ENCODE data around the gene AMZ2. TPM values are rescaled to one million over a fixed set of nuclear protein-coding genes. Genes with fewer than 3 reads are reported as not detected.

AMZ2 gene
- total RNA-seq, 1 donor from 2014 or later = 58.3 TPM

DNA sequence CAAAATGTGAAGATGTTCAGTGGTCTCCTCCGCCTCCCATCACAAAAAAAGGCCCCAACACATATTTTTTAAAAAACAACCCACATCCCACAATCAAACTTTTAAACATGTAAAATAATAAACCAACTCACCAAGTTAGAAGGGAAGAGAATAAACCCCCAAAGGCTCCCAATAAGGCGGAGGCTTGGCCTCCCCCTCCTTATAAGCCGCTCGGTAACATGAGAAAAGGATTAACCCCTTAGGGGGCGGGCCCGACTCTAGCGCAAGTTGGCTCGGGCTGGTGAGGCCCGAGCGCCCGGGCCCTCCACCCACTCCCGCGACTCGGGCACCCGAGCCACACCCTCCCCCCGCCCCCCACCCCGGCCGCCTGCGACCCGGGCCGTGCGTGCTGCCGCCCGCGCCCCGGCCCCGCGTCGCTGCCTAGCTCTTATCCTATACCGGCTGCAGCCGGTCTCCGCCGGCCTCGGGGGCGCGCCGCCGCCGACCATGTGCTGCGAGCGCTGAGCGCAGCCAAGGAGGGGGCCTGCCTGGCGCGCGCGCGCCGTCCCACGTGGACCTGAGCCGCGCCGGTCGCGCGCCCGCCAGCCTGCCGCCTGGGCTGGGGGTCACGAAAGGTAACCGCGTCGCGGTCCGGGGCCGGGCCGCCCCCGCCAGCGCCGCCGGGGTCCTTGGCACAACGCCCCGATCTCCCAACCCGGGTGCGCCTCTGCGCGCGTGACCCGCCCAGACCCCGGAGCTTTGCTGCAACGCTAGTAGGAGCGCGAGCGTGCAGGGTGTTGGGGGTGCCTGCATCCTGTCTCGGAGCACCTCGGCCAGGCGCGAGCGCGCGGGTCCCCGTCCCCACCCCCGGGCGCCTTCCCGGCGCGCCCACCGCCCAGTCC lies 43.4 kb downstream of the AMZ2 start, which contains the start of the genes ARSG and SLC16A6:
Gene ARSG, plus strand, starts transcription at position 541 of the 881 bp plus-strand sequence. CDS start 15,999 bp downstream, outside the sequence.
Gene SLC16A6, minus strand, starts transcription at position 173 of the 881 bp plus-strand sequence. CDS start 12,807 bp downstream, outside the sequence.
- H3K36me3 Mint-ChIP-seq (ENCODE audit: insufficient read depth) = no peaks in the 10 kb centered on the region
- H3K27ac Mint-ChIP-seq = peak within 1 kb of the TSS; percentile 82
- TF ChIP-seq, protein P1, sequence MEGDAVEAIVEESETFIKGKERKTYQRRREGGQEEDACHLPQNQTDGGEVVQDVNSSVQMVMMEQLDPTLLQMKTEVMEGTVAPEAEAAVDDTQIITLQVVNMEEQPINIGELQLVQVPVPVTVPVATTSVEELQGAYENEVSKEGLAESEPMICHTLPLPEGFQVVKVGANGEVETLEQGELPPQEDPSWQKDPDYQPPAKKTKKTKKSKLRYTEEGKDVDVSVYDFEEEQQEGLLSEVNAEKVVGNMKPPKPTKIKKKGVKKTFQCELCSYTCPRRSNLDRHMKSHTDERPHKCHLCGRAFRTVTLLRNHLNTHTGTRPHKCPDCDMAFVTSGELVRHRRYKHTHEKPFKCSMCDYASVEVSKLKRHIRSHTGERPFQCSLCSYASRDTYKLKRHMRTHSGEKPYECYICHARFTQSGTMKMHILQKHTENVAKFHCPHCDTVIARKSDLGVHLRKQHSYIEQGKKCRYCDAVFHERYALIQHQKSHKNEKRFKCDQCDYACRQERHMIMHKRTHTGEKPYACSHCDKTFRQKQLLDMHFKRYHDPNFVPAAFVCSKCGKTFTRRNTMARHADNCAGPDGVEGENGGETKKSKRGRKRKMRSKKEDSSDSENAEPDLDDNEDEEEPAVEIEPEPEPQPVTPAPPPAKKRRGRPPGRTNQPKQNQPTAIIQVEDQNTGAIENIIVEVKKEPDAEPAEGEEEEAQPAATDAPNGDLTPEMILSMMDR (IDR thresholded peaks at IDR 0.05; ENCODE audit: unreplicated experiment) = no peak
- peak; percentile 55 for DNase-seq (ENCODE audit: low spot score, unreplicated experiment)
- H3K4me1 Mint-ChIP-seq (ENCODE audit: low read depth) = peaks cover 6% of the 10 kb centered on the region
- H3K9me3 Mint-ChIP-seq (ENCODE audit: low read depth) = no peaks in the 10 kb centered on the region
- peaks cover 65% of the 10 kb centered on the region for H3K27me3 Mint-ChIP-seq
- H3K4me3 Mint-ChIP-seq (ENCODE audit: low read depth) = peak within 1 kb of the TSS; percentile 78

DNA sequence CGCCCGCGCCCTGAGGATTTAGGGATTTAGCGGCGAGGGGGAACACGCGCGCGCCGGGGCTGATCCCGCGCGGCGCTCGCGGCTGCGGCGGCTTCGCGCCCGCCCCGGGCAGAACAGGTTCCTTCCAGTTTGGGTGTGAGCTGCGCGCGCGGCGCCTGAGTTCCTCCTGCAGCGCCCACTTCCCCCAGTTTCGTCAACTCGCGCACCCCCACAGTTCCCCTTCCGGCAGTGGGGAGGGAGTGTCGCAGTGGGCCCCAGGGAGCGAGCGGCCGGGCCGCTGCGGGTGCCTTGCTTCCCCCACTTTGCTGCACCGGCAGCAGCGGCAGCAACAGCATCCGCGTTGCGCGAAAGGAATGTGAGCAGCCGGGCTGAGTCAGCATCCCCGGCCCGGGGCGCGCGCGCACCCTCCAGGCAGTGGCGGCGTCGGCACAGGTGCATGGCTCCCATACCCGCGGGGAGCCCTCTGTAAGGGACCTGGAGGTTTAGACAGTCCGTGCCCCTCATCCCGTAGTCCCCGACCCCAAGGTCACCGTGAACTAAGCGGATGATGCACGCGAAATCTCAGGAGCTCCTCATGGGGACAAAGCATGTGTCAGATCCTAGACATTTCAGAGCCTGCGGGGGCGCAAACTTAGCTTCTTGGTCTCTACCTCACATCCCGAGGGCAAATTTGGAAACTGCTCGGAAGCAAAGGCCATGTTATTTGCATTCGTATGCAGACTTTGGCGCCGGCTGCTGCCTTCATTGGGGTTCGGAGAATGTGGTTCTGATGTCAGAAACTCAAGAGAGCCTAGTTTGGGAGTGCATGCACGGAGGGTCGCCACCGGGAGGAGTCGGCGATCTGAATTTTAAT lies 44.2 kb downstream of the AMZ2 start:
- Mint-ChIP-seq H3K27ac (peak overlapping the region; percentile 82), H3K9me3 (ENCODE audit: low read depth) (no peaks in the 10 kb centered on the region), H3K4me3 (ENCODE audit: low read depth) (peak overlapping the region; percentile 73), H3K4me1 (ENCODE audit: low read depth) (peaks cover 6% of the 10 kb centered on the region), H3K36me3 (ENCODE audit: insufficient read depth) (no peaks in the 10 kb centered on the region), H3K27me3 (peaks cover 70% of the 10 kb centered on the region)
- DNase-seq (ENCODE audit: low spot score, unreplicated experiment) = peak; percentile 69
- TF ChIP-seq, protein P1 (IDR thresholded peaks at IDR 0.05; ENCODE audit: unreplicated experiment) = peak; percentile 29

DNA sequence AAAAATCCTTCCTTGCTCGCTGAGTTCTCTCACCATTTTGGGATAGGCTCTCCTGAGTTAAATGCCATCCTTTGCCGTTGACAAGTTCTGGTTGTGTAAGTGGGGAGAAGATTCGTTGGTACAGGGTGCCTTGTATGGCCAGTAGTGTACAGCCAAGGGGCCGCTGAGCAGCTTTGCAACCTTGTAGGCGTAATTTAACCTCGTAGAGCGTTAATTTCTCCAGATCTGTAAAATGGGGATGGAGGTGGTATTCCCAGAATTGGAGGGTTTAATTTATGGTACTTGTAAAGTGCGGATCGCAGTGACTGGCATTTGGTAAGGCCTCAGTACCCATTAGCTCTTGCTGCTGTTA lies 44.8 kb downstream of the AMZ2 start:
- DNase-seq (ENCODE audit: low spot score, unreplicated experiment) = no peak
- peak overlapping the region; percentile 82 for H3K27ac Mint-ChIP-seq
- H3K36me3 Mint-ChIP-seq (ENCODE audit: insufficient read depth) = no peaks in the 10 kb centered on the region
- H3K27me3 Mint-ChIP-seq = peaks cover 66% of the 10 kb centered on the region
- TF ChIP-seq, protein P1 (IDR thresholded peaks at IDR 0.05; ENCODE audit: unreplicated experiment) = no peak
- H3K4me1 Mint-ChIP-seq (ENCODE audit: low read depth) = peaks cover 6% of the 10 kb centered on the region
- H3K9me3 Mint-ChIP-seq (ENCODE audit: low read depth) = no peaks in the 10 kb centered on the region
- peak overlapping the region; percentile 73 for H3K4me3 Mint-ChIP-seq (ENCODE audit: low read depth)

DNA sequence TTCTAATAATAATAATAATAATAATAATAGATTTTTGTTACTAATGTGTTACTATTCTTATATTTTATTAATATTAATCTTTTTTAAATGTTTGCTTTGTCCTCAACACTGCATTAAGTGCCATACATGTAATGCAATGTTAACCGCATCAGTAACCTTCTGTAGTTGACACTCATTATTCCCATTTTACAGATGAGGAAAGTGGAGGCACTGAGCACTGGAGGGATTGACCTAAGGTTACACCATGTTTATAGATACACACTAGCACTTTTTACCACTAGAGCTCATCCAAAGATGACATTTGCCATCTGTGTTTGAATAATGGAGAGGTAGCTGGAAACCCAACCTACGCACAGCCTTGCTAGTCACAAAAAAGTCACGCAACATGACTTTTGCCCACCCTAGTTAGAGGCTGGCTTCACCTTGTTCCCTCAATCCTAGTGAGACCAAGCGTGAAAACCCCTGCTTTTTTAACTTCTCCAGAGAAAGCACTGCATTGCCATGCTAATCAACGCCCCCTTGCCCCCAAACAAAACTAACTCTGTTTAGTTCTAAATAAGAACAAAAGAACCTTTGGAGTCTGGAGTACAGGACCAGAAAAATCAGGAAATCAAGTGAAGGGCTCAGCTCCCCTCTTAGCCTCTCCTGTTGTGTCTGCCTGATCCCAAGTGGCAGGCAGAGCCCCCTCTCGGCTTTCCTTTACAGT lies 45.8 kb downstream of the AMZ2 start:
- DNase-seq (ENCODE audit: low spot score, unreplicated experiment) = no peak
- no peaks in the 10 kb centered on the region for H3K36me3 Mint-ChIP-seq (ENCODE audit: insufficient read depth)
- TF ChIP-seq, protein P1 (IDR thresholded peaks at IDR 0.05; ENCODE audit: unreplicated experiment) = no peak
- H3K4me3 Mint-ChIP-seq (ENCODE audit: low read depth) = no peak overlapping the region
- peaks cover 6% of the 10 kb centered on the region for H3K4me1 Mint-ChIP-seq (ENCODE audit: low read depth)
- H3K9me3 Mint-ChIP-seq (ENCODE audit: low read depth) = no peaks in the 10 kb centered on the region
- H3K27me3 Mint-ChIP-seq = peaks cover 58% of the 10 kb centered on the region
- no peak overlapping the region for H3K27ac Mint-ChIP-seq

Data from progenitor cell of endocrine pancreas (in vitro differentiated cells).